GM18526 (cell line): ENCODE measurements around the gene CHST11.

Experiments used
- POLR2A ChIP-seq: IDR thresholded peaks from 3 replicates; pipeline ENCODE4 v1.6.1; 2011; ENCODE audit not compliant: insufficient read length; ENCODE audit errors: extremely low read depth

CHST11 gene

DNA sequence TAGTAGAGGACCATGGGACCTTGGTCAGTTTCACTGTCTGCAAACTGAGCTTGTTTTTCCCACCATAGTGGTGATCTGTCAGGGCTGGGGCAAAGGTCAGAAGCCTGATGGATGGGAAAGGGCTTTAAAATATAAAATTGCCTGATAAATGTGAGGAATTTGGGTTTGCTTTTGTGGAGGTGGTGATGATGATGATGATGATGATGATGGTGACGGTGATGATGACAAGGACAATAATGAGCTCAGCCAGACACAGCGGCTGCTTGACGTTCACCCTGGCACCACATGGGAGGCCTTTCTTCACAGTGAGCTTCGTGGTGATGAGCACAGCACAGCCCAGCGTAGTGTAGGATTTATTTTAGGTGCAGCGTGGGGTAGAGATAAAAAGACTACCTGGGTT, 257.6 kb downstream of the CHST11 start:
- TF ChIP-seq POLR2A, result no peak

- no peak for TF ChIP-seq POLR2A
These were observed 259.4 kb downstream of the CHST11 start for GRCh38 chr12:104716172-104716571.

- no peak for TF ChIP-seq POLR2A
These were observed 261.7 kb downstream of the CHST11 start for GRCh38 chr12:104718304-104718929.

- TF ChIP-seq POLR2A, result no peak
These were observed 263.1 kb downstream of the CHST11 start for GRCh38 chr12:104719700-104720338.

DNA sequence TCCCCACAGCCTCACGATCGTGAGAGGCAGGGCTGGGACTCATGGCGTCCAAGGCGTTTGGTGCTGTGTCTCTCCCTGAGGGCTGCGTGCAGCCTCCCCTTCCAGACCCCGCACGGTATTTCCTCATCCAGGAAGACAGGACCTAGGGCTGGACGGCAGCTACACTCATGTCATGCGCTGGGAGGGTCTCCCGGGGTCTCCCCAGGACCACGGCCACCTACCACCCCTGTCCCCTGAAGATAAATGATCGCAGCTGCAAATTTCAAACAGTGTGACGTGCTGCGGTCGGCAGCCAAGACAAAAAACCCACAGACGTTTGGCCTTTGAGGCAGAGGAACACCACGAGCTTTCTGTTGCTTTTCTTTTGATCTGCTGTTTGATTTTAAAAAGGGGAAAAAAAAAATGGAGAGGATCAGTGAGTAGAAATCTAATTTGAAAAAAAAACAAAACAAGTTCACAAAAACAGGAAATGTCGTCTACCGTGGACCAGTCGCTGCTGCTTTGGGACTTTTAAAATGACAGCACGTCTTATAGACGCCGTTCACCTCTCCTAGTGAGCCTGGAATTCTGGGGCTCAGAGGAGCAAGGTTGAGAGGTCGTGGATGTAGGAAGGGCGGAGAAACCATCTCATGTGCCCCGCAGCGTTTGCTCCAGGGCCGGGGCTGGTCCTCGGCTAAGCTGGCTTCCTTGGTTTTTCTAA, 263.7 kb downstream of the CHST11 start:
- no peak for TF ChIP-seq POLR2A

GRCh38 chr12:104721039-104721405, 264.3 kb downstream of the CHST11 start:
- TF ChIP-seq POLR2A, result no peak

- no peak for TF ChIP-seq POLR2A
These were observed 265.2 kb downstream of the CHST11 start for GRCh38 chr12:104721936-104722335.

DNA sequence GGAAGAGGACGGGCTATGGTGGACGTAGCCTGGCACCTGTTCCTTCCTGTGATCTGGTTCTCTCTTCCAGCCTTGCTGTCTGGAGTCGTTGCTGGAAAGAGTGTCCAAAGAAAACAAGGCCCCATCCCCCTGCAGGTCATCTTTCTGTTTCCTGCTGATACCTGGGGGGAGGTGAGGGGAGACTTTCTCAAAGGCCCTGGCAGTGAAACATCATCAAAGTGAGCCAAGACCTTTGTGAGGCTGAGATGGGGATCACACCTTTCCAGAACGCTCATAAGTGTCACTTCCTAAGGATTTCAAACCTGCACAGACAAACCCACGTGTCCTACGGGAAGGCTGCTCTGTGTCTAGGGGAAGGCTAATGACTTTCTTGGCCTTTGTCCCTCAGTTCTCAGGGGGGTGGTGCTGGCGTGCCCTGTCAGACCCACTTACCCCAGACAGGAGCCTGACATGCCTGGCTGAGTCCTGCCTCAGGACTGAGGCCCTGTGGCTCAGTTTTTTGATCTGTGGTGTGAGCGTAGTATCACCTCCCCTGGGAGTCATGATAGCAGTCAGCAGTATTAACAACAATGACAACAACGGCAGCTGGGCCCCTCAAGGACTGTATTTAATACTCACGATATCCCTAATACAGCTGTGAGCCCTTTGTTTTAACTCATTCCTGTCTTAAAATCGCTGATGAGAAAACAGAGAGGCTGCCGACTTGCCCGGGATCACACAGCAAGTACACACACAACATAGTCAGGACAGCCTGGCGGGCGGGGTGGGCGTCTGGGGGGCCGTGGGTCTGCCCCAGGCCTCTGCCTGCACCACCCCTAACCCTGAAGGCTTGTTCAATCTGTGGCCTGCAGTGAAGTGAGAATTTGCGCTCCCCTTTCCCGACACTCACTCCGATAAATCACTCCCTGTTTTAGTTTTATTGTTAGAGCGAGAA, 266.1 kb downstream of the CHST11 start:
- TF ChIP-seq POLR2A, result no peak

- no peak for TF ChIP-seq POLR2A
These were observed 267.1 kb downstream of the CHST11 start for GRCh38 chr12:104723895-104724294.

DNA sequence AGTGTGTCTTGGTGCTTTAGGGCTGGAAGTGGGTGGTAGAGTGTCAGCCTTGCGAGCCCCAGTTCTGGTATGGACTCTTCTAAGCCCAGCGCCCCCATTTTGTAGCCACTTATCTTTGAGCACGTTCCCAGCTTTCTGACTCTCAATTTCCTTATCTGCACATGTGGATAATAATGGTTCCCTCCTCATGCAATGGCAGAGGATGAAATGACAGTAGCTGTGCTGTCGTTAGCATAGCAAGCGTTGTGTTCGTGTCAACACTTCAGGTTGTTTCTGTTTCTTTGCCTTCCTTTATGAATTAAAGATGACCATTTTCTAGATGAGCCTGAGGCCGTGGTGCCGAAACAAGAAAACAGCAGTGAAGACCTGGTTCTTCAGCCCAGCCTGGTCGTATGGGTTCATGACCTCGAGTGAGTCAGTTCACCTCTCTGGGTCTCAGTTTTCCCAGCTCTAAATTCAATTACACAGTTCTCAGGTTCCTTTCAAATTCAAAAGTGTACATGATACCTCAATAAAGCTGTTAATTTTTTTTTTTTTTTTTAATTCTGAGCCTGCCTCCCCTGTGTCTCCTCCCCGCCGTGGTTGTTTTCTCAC, 268.3 kb downstream of the CHST11 start:
- no peak for TF ChIP-seq POLR2A

DNA sequence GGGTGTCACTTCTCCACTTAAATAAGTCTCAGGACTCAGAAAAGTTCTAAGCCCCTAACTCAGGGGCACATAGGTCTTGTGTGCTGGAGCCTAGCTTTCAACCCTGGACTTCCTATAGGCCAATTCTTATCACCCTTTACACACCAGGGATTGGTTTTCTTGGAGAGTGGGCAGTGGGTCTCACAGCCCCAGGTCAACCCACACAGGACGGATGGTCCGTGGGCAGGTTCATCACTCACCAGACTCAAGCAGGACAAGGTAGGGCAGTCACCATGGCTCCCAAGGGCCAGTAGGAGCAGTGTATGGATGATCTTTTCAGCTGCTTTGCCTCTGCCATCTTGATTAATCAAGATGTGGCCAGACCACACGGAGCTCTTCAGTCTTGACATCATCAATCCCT, 268.9 kb downstream of the CHST11 start:
- no peak for TF ChIP-seq POLR2A

- no peak for TF ChIP-seq POLR2A
These were observed 271.1 kb downstream of the CHST11 start for GRCh38 chr12:104727726-104728465.

DNA sequence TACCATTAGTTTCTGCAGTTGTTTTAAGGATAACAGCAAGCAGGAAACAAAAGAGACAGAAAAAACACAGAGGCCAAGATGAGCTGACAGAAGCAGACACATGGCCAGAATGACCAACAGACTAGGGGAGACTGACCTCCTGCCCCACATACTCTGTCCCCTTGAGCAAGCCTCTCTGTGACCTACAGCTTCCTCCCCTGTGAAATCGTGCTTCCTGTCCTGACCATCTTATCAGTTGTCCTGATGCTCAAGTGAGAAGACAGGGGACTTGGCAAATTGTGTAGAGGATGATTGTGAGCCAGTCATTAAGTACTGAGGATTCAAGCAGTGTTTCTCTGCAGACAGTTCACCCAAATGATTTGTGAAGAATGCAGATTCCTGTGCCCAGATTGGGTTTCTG, 272.3 kb downstream of the CHST11 start:
- TF ChIP-seq POLR2A, result no peak

- no peak for TF ChIP-seq POLR2A
These were observed 273.1 kb downstream of the CHST11 start for GRCh38 chr12:104729610-104730446.

GRCh38 chr12:104730763-104731162, 274.0 kb downstream of the CHST11 start:
- no peak for TF ChIP-seq POLR2A
